ENCODE results near the gene TRIM17.

Gene TRIM17

GRCh38 chr1:228423404-228424053, 6.9 kb upstream of the TRIM17 start:
- DNase-seq, result no peak
- Histone ChIP-seq H4K20me1 (ENCODE audit: insufficient read depth, low read length) (no peaks in the 10 kb centered on the region), H3F3A (ENCODE audit: insufficient read depth, low read length) (no peaks in the 10 kb centered on the region), H3K9me3 (replicated peaks; ENCODE audit: insufficient read depth, low read length) (no peaks in the 10 kb centered on the region), H3K4me3 (ENCODE audit: low read length) (no peak overlapping the region), H3K4me2 (ENCODE audit: low read depth, low read length) (no peak overlapping the region), H3K27me3 (replicated peaks; ENCODE audit: insufficient read depth, low read length) (no peaks in the 10 kb centered on the region), H3K4me1 (ENCODE audit: low read length) (no peaks in the 10 kb centered on the region), H2AFZ (ENCODE audit: low read length) (no peak overlapping the region), H3K79me2 (ENCODE audit: low read length) (no peaks in the 10 kb centered on the region), H3K36me3 (replicated peaks; ENCODE audit: insufficient read depth, low read length) (no peaks in the 10 kb centered on the region), H3K9me2 (replicated peaks; ENCODE audit: insufficient read depth, low read length) (no peaks in the 10 kb centered on the region), H3K9ac (ENCODE audit: low read length) (no peak overlapping the region), H3K27ac (ENCODE audit: low read length) (no peak overlapping the region)
- TF ChIP-seq CTCF (IDR thresholded peaks at IDR 0.05; ENCODE audit: low read length), result no peak
- no peak for TF ChIP-seq EZH2phosphoT487 (IDR thresholded peaks at IDR 0.05; ENCODE audit: low read length)
- no peak for TF ChIP-seq EZH2 (optimal IDR thresholded peaks at IDR 0.05; ENCODE audit: low read depth, low read length)

GRCh38 chr1:228420968-228421826, 4.5 kb upstream of the TRIM17 start:
- no peak for TF ChIP-seq EZH2 (optimal IDR thresholded peaks at IDR 0.05; ENCODE audit: low read depth, low read length)
- no peak for TF ChIP-seq CTCF (IDR thresholded peaks at IDR 0.05; ENCODE audit: low read length)
- no peaks in the 10 kb centered on the region for H3K79me2 ChIP-seq (ENCODE audit: low read length)
- no peak overlapping the region for H3K27ac ChIP-seq (ENCODE audit: low read length)
- no peaks in the 10 kb centered on the region for H3K9me3 ChIP-seq (replicated peaks; ENCODE audit: insufficient read depth, low read length)
- H4K20me1 ChIP-seq (ENCODE audit: insufficient read depth, low read length), result no peaks in the 10 kb centered on the region
- no peaks in the 10 kb centered on the region for H3K9me2 ChIP-seq (replicated peaks; ENCODE audit: insufficient read depth, low read length)
- H3K4me2 ChIP-seq (ENCODE audit: low read depth, low read length), result no peak overlapping the region
- H3K27me3 ChIP-seq (replicated peaks; ENCODE audit: insufficient read depth, low read length), result no peaks in the 10 kb centered on the region
- no peaks in the 10 kb centered on the region for H3F3A ChIP-seq (ENCODE audit: insufficient read depth, low read length)
- no peaks in the 10 kb centered on the region for H3K36me3 ChIP-seq (replicated peaks; ENCODE audit: insufficient read depth, low read length)
- no peak overlapping the region for H2AFZ ChIP-seq (ENCODE audit: low read length)
- no peak for DNase-seq
- H3K9ac ChIP-seq (ENCODE audit: low read length), result no peak overlapping the region
- no peak overlapping the region for H3K4me3 ChIP-seq (ENCODE audit: low read length)
- H3K4me1 ChIP-seq (ENCODE audit: low read length), result no peaks in the 10 kb centered on the region

GRCh38 chr1:228417483-228418203, 982 bp upstream of the TRIM17 start:
- Histone ChIP-seq H4K20me1 (ENCODE audit: insufficient read depth, low read length) (no peaks in the 10 kb centered on the region), H3K4me3 (ENCODE audit: low read length) (no peak overlapping the region)

More at GRCh38 chr1:228417483-228418203, 982 bp upstream of the TRIM17 start:
- Histone ChIP-seq H3F3A (ENCODE audit: insufficient read depth, low read length) (no peaks in the 10 kb centered on the region), H3K36me3 (replicated peaks; ENCODE audit: insufficient read depth, low read length) (no peaks in the 10 kb centered on the region), H3K9ac (ENCODE audit: low read length) (no peak overlapping the region), H3K4me1 (ENCODE audit: low read length) (no peaks in the 10 kb centered on the region), H3K9me2 (replicated peaks; ENCODE audit: insufficient read depth, low read length) (no peaks in the 10 kb centered on the region), H3K27ac (ENCODE audit: low read length) (no peak overlapping the region), H3K9me3 (replicated peaks; ENCODE audit: insufficient read depth, low read length) (no peaks in the 10 kb centered on the region), H3K79me2 (ENCODE audit: low read length) (no peaks in the 10 kb centered on the region), H2AFZ (ENCODE audit: low read length) (no peak overlapping the region), H3K4me2 (ENCODE audit: low read depth, low read length) (no peak overlapping the region), H3K27me3 (replicated peaks; ENCODE audit: insufficient read depth, low read length) (no peaks in the 10 kb centered on the region)
- TF ChIP-seq CTCF (IDR thresholded peaks at IDR 0.05; ENCODE audit: low read length) (no peak), EZH2phosphoT487 (IDR thresholded peaks at IDR 0.05; ENCODE audit: low read length) (no peak), EZH2 (optimal IDR thresholded peaks at IDR 0.05; ENCODE audit: low read depth, low read length) (no peak)
- DNase-seq, result no peak
